Renal pelvis (tissue), 4 donors: ENCODE results near the gene CEND1. TPM values are rescaled to one million over a fixed set of nuclear protein-coding genes. Genes with fewer than 3 reads are reported as not detected.

Source experiments
- DNase-seq: peaks from one replicate; pipeline ENCODE4 v3.0.0-alpha.2; 2013
- polyA plus RNA-seq, 3 donors: library from polyadenylated mRNA; unstranded; fragments of 120-200 nt; gene quantifications; one replicate each; pipeline ENCODE4 v1.2.1, GENCODE V29; 2013; ENCODE audit not compliant: insufficient read length in 3 of 3

CEND1 gene
- polyA plus RNA-seq, 3 donors = 0.64 to 1.3 (median 0.83) TPM

DNA sequence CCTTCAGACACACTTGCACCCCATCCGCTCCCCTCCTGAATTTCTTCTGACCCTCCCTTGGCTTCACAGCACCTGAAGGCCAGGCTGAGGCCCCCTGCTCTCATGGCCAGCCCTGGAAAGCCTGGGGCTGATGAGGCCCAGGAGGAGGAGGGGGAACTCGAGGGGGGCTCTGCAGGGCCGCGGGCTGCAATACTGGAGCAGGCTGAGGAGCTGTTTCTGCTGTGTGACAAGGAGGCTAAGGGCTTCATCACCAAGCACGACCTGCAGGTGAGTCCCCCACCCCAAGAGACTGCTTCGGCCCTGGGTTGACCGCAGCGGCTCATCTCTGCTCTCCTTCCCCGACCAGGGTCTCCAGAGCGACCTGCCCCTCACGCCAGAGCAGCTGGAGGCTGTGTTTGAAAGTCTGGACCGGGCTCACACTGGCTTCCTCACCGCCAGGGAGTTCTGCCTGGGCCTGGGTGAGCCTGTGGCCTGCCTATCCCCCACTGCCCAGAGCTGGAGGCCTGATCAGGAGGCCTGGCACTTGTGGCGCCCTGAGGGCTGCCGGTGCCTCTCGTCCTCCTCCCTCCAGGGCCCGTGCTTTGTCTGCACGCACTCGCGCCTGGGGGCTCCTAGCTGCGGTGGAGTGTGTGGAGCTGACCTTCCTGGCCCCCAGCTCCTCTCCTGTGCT, 38.8 kb upstream of the CEND1 start:
- no peak for DNase-seq

DNA sequence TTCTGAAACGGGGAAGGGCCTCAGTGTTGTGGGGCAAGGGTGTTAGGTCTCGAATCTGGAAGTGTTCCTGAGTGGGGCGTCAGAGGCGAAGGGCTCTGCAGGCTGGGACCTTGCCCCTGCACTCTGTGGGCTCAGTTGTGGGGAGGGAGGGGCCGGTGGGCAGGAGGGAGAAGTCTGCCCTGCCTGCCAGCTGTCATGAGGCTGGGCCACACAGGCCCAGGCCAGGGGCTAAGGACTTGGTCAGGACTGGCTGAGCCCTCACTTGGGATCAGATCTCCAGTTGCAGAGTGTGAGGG, 38.0 kb upstream of the CEND1 start, which contains the start of gene CRACR2B:
Gene CRACR2B, plus strand, starts transcription at position 23 of the 296 bp plus-strand sequence. CDS start 689 bp downstream, outside the sequence.
- DNase-seq = no peak

DNA sequence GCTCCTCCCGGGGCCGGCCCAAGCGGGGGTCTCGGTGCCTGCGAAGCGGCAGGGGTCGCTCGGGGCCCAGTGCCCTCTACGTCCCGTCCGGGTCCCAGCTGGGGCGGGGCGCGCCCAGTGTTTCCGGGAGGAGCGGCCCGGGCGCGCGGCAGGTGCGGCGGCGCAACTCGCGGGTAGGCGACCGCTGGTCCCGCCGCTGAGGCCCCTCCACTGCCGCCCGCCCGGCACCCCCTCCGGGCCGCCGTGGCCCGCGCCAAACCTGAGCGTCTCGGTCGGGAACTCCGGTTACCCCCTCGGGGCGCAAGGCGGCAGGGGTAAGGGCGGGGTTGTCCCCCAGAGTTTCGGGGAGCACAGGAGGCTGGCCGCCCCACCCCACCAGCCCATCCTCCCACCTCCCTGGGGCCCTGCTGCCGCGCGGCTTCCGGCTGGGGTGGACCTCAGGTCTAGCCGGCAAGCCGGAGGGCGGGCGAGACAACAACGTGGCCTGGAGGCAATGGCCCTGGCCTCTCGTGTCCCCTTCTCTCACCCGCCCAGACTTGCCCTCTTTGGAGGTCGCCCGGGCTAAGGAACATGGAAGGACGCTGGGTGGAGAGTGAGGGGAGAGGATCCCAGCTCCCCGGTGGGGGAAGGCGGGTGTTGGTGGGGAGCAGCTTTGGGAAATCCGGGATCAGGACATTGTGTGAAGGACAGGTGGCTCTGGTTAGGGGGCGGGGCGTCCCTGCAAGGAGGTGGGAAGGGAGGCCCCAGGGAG, 37.4 kb upstream of the CEND1 start:
- no peak for DNase-seq

DNA sequence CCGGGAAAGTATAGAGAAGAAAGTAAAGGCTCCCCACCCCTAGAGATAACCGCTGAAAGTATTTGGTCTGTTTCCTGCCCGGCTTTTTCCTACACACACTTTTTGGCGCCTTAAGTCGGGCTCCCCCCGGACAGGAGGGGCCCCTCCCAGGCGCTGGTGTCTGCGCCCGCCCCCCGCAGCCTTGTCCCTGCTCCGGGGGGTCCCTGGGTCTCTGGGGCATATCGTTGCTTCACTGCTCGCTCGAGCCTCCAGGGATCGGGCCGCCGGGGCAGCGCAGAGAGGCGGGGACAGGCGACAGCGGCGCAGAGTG, 36.9 kb upstream of the CEND1 start:
- DNase-seq = no peak

DNA sequence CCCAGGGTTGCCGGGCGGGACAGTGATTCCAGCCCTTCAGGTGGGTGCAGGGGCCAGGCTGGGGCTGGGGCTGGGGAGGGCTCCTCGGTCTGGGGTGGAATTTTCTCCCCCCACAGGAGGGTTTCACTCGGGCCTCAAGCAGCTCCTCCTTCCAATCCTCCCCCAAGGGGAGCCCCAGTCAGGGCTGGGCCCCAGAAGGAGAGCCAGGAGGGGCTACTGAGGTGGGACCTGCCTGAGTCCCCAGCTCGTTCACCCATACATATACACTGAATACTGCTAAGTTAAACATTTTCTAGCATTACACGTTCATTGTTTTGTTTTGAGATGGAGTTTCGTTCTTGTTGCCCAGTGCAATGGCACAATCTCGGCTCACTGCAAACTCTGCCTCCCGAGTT, 36.3 kb upstream of the CEND1 start:
- DNase-seq = no peak

DNA sequence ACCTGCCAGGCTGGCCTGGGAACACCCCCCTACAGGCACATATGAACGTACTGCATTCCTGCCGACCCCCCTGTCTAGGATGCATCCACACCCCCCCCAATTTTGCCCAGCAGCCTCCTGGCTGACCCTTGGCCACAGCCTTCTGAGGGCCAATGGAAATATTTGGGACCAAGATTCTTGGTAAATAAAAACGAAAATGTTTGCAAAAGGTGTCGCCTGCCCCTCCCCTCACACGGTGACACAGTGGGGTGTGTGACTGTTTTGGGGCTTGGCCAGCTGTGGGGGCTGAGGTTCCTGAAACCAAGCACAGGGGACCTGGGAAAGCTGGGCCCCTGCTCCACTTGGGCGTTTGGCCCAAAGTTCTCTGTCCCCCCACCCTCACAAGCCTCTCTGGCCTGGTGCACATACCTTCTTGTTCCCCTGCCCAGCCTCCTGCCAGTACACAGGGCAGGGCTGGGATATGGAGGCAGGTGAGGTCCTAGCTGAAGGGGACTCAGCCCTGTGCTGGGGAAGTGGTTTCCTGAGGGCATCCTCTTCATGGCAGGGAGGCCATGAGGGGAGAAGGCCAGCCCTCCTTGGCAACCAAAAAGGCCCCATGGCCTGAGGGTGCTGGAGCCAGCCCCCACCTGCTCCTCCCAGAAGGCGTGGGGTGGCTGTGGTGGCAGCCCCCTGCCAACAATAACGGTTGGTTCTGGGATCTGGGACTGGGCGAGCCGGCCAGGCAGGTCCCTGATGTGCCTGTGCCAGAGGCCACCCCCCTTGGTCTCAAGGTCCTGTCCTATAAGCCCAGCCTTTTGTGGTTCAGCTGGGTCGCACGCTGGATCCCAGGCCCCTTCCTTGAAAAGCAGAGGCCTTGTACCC, 35.7 kb upstream of the CEND1 start:
- no peak for DNase-seq

DNA sequence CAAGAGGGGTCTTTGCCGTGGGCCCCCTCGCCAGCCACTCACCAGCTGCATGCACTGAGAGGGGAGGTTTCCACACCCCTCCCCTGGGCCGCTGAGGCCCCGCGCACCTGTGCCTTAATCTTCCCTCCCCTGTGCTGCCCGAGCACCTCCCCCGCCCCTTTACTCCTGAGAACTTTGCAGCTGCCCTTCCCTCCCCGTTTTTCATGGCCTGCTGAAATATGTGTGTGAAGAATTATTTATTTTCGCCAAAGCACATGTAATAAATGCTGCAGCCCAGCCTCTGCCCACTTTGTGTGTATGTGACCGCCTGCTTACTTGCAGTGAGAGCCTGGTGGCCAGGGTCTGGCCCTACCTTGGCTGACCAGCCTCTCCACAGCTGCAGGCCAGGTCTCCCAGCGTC, 35.1 kb upstream of the CEND1 start:
- no peak for DNase-seq

DNA sequence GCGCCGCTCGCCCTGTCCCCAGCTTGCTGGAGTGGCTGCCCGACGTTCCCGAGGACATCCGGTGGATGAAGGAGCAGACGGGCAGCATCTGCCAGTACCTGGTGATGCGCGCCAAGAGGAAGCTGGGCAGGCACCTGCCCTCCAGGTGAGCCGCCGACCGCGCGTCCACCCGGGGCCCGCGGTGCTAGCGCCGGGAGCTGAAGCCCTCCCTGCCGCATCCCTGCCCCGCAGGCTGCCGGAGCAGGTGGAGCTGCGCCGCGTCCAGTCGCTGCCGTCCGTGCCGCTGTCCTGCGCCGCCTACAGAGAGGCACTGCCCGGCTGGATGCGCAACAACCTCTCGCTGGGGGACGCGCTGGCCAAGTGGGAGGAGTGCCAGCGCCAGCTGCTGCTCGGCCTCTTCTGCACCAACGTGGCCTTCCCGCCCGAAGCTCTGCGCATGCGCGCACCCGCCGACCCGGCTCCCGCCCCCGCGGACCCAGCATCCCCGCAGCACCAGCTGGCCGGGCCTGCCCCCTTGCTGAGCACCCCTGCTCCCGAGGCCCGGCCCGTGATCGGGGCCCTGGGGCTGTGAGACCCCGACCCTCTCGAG, 34.5 kb upstream of the CEND1 start:
- no peak for DNase-seq

DNA sequence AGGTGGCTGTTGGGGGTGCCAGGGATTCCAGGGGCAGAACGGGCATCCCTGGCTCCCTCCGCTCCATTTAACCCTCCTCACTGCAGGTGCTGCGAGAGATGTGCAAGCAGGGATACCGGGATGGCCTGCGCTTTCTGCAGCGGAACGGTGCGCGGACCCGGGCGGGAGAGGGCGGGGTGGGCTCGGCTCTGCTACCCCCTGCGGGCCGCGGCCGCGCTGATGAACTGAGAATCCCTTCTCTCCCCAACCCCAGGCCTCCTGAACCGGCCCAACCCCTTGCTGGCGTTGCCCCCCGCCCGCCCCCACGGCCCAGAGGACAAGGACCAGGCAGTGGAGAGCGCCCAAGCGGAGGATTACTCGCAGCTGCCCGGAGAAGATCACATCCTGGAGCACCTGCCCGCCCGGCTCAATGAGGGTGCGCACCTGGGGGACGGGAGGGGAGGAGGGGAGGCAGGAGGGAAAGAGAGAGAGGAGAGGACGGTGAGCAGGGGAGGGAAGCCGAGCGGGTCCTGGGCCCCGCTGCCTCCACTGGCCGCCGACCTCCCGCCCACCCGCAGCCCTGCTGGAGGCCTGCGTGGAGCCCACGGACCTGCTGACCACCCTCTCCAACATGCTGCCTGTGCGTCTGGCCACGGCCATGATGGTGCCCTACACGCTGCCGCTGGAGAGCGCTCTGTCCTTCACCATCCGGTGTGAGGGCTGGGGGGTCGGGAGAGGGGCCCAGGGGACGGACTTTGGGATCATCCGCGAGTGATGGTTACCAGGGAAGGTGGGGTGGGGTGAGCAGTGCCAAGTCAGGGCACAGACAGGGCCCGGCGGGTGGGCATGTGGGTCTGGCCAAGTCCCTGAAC, 33.8 kb upstream of the CEND1 start:
- no peak for DNase-seq

DNA sequence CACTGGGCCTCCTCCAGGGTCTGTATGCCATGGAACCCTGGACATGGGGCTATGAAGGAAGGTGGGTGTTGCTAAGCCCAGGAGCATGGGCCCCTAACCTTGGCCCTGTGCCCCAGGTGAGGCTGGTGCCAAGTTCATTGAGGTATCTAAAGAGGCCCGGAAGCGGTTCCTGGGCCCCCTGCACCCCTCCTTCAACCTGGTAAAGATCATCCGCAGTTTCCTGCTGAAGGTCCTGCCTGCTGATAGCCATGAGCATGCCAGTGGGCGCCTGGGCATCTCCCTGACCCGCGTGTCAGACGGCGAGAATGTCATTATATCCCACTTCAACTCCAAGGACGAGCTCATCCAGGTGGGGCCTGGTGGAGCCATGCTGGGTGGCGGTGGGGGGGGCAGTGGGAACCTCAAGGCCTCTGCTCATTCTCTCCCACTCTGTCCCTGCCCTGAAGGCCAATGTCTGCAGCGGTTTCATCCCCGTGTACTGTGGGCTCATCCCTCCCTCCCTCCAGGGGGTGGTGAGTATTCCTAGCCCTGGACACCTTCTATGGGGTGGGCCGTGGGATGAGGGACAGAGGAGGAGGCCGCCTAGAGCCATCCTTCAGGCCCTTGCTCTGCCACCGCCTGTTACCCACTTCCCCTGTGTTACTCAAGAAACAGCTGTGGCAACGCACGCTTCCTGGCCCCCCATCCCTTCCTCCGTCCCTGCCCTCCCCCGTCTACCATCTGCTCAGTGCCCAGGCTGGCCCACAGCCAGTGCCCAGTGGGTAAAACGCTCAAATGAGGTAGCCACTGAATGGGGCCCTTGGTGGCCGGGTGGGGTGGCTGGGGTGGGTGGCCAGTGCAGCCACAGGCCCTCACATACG, 31.9 kb upstream of the CEND1 start:
- DNase-seq = no peak

DNA sequence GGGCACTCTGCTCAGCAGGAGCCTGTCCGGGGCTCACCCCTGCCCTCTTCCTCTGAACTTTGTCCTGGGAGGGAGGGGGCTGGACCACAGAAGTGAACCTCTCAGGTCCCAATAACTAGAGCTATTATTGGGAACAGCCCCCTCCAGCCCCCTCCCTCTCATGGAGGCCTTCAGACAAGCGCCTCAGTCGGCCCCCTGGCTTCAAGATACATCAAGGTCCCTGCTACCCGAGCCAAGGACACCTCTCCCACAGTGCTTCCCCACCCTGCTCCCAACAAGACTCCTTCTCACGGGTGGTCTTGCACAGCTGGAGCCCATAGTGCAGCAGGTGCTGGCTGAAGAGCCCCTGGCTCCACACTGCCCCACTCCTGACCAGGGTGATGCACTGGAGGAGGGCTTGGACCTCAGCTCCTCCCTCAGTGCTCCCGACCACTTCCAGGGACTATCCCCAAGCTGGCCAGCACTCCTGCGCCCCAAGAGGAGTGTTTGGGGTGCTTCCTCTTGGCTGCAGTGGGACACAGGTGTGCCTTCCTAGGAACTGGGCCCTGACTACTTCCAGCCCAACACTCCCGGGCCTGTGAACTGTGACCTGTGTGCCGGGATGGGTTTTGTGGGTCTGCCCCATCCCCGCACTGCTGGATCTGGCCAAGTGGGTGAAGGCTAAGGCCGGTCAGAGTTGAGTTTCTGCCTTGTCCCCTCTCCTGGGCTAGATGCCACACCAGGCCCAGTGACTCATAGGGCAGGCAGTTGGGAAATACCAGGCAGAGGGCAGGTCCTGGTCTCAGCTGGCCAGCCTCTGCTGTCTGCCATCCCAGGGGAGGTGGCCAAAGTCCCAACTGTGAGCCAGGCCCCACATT, 31.0 kb upstream of the CEND1 start:
- no peak for DNase-seq

DNA sequence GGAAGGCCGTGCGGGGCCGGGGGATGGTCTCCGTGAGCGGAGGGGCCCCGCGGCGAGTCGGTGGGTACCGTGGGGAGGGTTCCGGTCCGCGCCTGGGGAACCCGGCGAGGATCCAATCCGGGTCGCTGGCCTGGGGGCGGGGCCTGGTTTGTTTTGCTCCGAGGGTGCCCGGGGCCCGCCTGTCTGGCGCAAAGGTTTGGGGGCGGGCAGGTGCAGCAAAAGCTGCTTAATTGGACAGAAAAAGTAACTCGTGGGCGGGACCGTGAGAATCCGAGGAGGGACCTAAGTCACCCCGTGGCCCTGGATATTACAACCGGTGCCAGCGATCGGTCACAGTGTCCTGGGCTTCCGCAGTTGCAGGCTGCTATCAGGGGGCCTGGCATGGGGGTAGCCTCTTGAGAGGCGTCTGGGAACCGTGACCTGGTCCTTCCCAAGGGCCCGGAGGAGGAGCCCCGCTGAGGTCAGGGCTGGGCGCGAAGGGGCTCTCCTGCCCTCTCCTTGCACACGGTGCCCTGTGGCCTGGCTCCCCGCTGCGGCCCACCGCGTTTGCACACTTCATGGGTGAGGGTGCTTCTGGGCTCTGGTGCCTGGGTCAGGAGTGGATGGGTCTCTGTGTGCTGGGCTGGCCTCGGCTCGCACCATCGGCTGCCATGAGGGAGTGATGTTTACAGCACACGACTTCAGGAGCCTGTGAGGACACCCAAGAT, 30.2 kb upstream of the CEND1 start:
- DNase-seq = peak; percentile 81

DNA sequence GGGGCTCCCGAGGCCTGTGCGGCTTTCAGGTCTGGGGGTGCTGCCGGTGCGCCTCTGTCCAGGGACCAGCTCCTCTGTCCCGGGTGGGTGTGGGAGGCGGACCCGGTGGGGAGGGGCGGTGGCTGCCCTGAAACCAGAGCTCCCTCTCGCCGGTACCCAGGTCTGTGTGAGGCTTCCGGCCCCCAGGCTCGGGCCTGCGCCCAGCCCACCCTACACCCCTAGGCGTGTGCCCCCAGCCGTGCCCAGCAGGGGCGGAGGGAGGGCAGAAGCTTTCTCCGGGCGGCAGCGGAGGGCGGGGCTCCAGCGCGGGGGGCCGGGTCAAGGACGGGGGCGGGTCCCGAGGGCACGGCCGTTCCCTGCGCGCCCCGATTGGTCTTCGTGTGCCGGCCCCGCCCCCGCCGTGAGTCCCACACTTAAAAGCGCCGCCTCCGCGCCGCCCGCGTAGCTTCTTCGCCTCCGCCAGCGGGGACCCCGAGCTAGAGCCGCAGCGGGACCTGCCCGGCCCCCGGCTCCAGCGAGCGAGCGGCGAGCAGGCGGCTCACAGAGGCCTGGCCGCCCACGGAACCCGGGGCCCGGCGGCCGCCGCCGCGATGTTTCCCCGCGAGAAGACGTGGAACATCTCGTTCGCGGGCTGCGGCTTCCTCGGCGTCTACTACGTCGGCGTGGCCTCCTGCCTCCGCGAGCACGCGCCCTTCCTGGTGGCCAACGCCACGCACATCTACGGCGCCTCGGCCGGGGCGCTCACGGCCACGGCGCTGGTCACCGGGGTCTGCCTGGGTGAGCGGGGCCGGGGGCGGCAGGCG, 29.4 kb upstream of the CEND1 start:
- DNase-seq = peak; percentile 88

DNA sequence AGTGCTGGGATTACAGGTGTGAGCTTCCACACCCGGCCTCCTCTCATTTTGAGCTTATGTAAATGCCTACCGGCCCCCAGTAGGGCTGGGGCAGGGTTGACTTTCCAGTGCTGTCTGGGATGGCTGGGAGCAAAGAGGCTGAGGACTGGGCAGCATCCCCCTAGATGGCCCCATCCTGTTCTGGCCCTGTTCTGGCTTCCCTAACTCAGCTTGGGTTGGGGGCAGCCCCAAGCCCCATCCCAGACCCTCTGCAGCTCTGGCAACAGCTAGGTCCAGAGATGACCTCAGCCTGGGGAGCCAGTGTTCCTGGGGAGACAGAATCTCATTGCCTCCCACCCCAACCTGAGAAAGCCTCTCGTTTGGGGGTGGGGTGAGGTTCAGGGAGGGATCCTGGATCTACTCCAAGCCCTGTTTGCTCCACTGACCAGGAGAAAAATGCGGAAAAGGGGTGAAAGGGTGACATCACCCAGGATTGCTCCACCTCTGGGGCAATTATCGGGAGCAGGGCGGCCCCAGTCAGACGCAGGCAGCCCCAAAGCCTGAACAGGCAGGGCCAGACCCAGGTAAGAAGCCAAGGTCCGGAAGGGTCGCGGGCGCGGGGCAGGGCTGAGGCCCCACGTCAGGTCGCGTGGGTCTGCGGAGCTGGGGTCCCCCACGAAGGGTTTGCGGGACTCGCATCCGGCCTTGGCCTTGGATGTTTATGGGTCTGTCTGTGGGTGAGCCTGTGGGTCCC, 28.7 kb upstream of the CEND1 start, which contains the start of gene PNPLA2:
Gene PNPLA2, plus strand, starts transcription at position 519 of the 733 bp plus-strand sequence. CDS start 805 bp downstream, outside the sequence.
- no peak for DNase-seq

DNA sequence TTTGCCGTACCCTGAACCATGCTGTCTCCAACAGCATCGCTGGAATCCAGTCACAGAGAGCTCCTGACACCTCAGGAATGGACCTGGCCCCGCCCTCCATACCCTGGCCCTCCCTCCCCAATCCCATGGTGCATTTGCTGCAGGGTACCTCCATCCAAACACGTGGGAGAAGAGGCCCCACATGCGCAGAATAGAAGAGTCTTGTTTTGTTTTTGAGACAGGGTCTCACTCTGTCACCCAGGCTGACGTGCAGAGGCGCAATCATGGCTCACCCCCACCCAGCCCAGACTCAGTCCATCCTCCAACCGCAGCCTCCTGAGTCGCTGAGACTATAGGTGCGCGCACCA, 26.5 kb upstream of the CEND1 start:
- no peak for DNase-seq

DNA sequence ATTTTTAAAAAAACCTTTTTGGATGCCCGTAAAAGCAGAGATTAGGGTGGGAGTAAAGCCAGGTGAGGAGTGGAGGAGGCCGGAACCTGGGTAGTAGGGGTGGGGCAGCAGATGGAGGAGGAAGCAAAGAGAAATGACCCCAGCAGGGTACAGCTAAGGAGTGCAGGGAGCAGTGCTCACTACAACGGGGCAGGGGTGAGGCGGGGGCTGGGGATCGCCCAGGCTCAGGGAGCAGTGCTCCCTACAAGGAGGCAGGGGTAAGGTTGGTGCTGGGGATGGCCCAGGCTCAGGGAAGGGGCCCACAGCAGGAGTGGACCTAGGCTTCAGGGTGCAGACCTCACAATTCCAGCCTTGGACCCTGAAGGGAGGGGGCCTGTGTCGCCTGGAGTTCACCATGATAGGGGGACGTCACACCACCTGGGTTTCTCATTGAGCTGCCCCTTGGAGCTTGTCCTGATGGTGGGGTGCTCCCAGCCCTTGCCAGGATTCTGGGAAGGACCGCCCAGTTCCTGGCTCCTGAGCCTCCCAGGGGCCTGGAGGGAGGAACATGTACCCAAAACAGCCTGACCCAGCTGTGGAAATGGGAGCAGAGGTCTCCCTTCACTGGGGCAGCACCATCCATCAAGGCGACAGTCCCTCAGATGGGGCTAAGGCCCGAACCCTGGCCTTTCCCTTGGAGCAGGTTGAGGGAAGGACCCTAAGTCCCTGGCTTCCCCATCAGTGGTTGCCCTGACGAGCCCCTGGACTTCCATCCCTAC, 26.0 kb upstream of the CEND1 start:
- DNase-seq = no peak
